ENCODE results near the gene WWC2.
"Not testable (repeated sequence)": the region's sequence is repeated elsewhere in the genome, so short reads cannot be mapped to it uniquely, and the experiment has no call there.

The WWC2 gene

DNA sequence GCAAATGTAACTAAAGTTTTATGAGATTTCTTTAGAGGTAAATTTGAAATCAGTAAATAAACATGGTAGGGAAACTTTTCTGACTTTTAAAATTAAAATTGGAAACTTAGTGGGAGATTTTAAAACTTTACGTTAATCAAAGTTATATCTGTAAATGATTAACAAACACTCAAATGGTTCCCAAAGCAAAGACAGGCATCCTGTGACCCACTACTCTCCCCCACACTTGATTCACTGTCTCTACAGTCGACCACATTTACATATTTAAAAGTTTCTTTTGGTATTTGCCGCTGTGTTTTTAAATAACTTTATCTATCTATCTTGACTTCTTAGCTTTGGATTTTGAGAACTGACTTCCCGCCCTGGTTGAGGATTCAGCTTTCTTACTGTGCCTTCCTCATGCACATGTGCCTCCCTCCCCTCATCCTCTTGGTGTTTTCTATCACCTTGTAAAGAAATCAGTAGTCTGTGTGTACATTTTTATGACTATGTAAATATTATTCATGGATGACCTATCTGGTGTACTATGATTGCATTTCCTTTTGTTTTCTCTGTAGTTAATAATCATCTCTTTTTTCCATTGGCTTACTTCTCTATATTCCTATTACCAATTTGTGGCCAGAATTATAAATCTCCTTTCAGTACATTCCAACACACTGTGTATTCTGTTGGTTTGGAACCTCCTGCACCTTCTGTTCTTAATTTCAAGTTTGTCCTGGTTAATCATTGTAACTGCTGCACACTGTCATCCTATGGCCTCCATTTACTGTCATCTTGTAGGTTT, 72.6 kb downstream of the WWC2 start:
- DNase-seq: no peak

DNA sequence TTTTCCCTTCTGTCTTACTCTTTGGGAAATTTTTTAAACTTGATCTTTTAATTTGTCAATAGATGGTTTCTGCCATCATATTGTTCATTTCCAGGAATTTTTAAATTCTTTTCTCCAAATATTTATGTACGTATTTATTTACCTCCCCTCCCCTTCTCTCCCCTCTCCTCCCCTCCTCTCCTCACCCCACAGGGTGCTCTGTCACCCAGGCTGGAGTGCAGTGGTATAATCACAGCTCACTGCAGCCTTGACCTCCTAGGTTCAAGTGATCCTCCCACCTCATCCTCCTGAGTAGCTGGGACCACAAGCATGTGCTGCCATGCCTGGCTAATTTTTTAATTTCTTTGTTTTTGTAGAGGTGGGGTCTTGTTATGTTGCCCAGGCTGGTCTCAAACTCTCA, 73.8 kb downstream of the WWC2 start:
- no peak for DNase-seq

DNA sequence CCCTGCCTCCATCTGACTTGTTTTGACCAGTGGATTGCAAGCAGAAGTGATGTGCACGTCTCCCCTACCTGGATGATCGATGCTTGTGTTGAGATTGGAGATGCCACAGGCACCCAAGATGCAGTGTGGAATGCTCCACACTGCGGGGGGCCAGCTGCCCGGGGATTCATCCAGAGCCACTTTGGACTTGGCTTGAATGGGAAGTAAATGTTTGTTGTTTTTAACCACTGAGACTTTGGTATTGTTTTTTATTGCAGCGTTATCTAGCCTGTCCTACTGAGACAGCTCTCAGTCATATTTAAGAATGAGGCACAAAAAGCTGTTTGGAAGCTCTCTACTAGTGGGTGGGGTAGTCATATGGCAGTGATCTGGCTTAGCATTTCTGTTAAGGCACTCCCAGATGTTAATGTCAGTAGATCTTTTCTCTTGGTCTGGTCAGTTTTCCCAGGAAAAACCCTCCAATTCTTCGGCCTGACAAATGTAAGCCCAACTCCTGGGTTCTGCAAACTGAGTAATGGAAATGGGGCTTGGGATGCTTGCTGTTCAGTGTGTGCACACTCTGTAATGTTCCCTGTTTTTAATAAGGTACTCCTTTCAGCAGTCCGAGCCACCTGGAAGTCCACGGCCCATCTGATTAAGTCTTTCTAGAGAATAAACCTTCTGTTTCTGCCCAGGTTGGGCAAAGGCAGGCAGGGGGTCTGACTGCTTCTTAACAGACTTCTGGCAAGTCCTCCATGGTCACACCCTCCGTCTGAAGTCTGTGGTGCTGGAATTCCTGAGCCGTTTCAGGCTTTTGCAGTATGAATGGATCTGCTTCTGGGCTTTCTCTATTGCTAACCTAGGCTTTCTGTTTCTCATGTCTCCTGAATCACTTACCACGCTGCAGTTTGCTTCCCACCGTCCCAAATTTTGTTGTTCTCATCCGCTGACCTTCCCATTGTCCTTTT, 74.8 kb downstream of the WWC2 start:
- no peak for DNase-seq

- no peak for DNase-seq
Observed at GRCh38 chr4:183175631-183176232, 76.7 kb downstream of the WWC2 start.

DNA sequence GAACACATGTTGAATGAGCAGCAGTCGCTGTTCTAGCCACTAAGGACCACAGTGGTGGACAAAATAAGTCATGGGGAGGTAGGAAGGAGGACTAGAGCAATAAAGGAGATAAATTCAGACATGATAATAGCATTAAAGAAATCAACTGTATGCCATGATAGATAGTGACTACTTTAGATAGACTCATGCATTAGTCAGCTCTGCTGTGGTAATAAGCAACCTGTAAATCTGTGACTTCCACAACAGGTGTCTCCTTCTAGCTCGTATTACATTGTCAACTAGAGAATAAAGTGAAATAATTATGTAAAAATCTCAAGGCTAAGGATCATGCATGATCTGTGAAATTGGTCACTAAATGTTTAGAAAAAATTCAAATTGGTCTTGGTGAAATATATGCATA, 77.9 kb downstream of the WWC2 start:
- DNase-seq: no peak

- no peak for DNase-seq
Observed at GRCh38 chr4:183178201-183178600, 79.1 kb downstream of the WWC2 start.

GRCh38 chr4:183180096-183180495, 81.0 kb downstream of the WWC2 start:
- DNase-seq: no peak

- no peak for DNase-seq
Observed at GRCh38 chr4:183180621-183181020, 81.6 kb downstream of the WWC2 start.

- DNase-seq: no peak
Observed at GRCh38 chr4:183181081-183181480, 82.0 kb downstream of the WWC2 start.

GRCh38 chr4:183182873-183183725, 84.0 kb downstream of the WWC2 start:
- DNase-seq: no peak

DNA sequence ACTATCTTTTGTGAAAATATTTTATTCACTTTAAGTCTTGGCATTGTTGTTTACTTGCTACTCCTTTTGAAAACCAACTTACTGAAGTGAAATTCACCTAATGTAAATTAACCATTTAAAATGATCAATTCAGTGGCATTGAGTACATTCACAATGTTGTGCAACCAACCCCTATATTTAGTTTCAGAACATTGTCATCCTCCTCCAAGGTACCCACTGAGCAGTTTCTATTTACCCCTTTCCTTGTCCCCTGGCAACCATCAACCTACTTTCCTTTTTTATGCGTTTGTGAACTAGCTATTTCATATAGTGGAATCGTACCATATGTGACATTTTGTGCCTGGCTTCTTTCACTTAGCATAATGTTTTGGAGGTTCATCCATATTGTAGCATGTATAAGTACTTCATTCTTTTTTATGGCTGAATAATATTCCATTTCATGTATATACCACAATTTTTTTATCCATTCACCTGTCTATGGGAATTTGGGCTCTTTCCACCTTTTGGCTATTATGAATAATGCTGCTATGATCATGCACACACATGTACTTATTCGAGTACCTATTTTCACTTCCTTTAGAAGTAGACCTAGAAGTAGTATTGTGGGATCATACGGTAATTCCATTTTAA, 85.0 kb downstream of the WWC2 start:
- DNase-seq: no peak

DNA sequence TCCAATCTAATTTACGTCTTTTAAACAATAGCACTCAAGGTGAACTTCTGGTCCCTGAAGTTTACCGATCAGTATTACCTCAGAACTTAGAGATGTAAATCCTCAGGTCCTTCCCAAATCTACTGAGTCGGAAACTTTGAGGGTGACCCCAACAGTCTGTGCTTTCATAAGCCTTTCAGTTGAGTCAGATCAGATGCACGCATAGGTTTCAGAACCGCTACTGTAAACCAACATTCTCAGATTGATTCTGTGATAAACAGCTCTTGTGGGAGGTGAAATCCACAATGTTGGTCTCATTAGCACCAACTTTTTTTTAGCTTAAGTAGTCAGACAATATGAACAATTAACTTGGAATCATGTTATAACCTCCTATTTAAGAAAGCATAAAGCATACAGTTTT, 86.0 kb downstream of the WWC2 start:
- DNase-seq: no peak

DNA sequence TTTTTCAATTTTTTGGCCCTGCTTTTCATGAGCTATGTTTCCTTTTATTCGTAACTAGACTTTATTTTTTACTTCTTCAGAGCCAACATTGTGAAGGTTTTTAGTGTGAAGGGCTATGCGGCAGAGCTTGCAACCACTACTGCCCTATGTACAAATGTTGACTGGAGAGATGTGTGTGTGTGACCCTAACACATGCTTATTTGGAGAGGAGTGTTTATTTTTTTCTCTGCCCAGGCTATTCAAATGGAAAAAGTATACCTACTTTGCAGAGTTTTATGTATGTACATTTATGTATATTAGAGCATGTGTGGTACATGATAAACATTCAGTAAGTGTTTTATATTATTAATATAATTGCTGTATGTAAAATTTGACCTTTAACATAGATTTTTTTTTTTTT, 86.5 kb downstream of the WWC2 start:
- no peak for DNase-seq

- DNase-seq: no peak
Observed at GRCh38 chr4:183186813-183187212, 87.8 kb downstream of the WWC2 start.

DNA sequence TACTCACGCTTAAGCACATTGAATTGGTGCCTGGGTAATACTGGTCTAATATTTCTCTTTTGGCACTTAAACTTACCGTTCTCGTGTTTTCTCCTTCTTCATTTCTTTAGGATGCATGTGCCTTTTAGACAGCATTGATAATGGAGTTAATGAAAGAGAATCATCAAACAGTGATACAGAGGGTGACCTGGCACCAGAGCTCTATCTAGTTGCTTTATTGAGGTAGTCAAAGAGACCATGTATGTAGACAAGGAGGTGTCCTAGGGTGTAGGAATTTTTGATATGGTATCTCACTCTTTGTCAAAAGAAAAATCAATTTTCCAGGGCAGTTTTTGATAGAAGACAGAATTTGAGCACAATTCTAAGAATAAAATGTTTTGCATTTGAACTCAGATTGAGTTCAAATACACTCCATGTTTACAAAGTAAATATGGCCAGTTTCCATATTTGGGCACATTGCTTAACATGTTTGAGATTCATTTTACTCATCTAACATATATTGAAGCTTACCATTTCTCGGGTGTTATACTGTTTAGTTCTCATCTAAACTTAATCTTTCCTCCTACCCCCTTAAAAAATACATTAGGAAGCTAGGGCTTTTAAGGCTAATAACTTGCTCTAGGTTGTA, 92.0 kb downstream of the WWC2 start:
- no peak for DNase-seq

DNA sequence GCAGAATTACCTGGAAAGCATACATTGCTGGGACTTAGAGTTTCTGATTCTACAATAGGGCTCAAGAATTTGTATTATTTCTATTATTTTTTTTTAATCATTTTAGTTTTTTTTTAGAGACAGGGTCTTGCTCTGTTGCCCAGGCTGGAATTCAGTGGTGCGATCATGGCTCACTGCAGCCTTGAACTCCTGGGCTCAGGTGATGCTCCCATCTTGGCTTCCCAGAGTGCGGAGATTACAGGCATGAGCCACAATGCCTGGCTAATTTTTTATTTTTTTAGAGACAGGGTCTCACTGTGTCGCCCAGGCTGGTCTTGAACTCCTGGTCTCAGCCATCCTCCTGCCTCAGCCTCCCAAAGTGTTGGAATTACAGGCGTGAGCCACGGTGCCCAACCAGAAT, 92.6 kb downstream of the WWC2 start:
- no peak for DNase-seq

GRCh38 chr4:183192571-183192970, 93.5 kb downstream of the WWC2 start:
- no peak for DNase-seq

- not testable (repeated sequence) for DNase-seq
Observed at GRCh38 chr4:183193730-183194338, 94.8 kb downstream of the WWC2 start.

DNA sequence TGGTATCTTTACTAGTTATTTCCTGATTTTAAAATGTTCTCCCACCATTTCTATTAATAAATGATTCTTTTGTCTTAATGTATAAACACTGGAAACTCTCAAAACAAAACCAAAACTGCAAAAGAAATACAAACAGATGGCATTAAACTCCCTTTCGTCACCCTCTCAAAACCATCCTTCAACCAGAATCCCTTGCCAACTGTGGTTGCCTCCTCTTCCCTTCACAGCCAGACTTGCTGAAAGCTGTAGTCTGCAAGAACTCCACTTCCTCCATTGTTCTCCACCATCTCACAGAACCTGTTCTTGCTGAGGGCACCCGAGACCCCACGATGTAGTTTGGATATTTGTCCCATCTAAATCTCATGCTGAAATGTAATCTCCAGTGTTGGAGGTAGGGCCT, 96.5 kb downstream of the WWC2 start:
- DNase-seq: no peak

DNA sequence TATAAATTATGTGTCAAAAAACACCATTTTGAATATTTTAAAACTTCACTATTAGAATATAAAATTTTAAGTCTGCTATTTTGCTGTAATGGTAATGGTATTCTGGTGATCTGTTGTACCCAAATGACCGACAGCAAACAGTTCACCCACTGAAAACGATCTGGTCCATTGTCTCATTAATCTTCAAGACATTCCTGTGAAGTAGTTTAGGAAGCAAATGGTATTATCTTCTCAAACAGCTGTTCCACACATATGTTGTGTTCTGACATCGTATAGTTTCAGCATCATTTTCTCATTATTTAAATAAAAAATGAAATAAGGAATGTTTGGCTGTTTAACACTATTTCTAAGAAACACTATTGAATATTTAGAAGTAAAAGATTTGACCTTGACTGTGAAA, 98.1 kb downstream of the WWC2 start:
- DNase-seq: no peak

Measured in hypothalamus (tissue), 51 donors.